Muscle layer of colon (tissue), 2 donors: ENCODE results near the gene SLC47A2.
A peak's percentile ranks its signal among the peaks of the same experiment; 100 is the strongest.

ENCODE experiments used
- H3K27ac ChIP-seq: one replicate; pipeline ENCODE4 v1.7.0; 2013; ENCODE audit warnings: low read depth, mild to moderate bottlenecking, low read length, moderate library complexity
- H3K27me3 ChIP-seq, 2 donors: one replicate each; pipeline ENCODE4 v1.7.0; 2013; ENCODE audit warnings: low read length in 2 of 2, mild to moderate bottlenecking in 2 of 2; ENCODE audit not compliant: insufficient read depth in 2 of 2, control insufficient read depth in 1 of 2
- H3K36me3 ChIP-seq: one replicate; pipeline ENCODE4 v1.7.0; 2013; ENCODE audit warnings: mild to moderate bottlenecking, low read length; ENCODE audit not compliant: insufficient read depth
- H3K4me1 ChIP-seq: one replicate; pipeline ENCODE4 v1.7.0; 2013; ENCODE audit warnings: mild to moderate bottlenecking, low read length; ENCODE audit not compliant: insufficient read depth
- H3K4me3 ChIP-seq, 2 donors: one replicate each; pipeline ENCODE4 v1.7.0; 2013; ENCODE audit warnings: low read length in 2 of 2, low read depth in 1 of 2, mild to moderate bottlenecking in 1 of 2, moderate library complexity in 1 of 2
- H3K9ac ChIP-seq: one replicate; pipeline ENCODE4 v1.7.0; 2013; ENCODE audit warnings: low read length
- H3K9me3 ChIP-seq: one replicate; pipeline ENCODE4 v1.7.0; 2013; ENCODE audit warnings: mild to moderate bottlenecking, low read length
- donor health status: abdominal sarcoma.
- donor health status: Adenocarcinoma of cecum.

The SLC47A2 gene

DNA sequence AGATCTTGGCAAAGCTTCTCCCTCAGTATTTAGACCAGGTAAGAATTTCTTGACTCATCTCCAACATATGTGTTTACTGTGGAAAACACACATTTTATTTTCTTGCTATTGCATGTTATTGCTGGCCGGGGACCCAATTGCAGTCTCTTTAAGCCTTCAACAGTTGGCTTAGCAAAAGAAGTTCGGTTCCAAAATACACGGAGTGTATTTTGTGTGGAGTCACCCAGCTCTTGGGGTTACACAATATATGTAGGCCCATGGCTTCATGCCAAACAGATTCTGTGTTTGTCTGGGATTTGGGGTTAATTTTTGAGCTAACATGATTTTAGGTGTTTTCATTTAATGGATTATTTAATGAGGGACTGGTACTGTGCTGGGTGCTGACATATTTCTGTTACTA is 63.8 kb downstream of the SLC47A2 start:
- Histone ChIP-seq H3K27ac (no peak overlapping the region), H3K9ac (no peak overlapping the region), H3K27me3 (no peaks in the 10 kb centered on the region), H3K9me3 (no peaks in the 10 kb centered on the region), H3K4me3 (no peak overlapping the region), H3K4me1 (peaks cover 29% of the 10 kb centered on the region), H3K36me3 (peaks cover 32% of the 10 kb centered on the region)

DNA sequence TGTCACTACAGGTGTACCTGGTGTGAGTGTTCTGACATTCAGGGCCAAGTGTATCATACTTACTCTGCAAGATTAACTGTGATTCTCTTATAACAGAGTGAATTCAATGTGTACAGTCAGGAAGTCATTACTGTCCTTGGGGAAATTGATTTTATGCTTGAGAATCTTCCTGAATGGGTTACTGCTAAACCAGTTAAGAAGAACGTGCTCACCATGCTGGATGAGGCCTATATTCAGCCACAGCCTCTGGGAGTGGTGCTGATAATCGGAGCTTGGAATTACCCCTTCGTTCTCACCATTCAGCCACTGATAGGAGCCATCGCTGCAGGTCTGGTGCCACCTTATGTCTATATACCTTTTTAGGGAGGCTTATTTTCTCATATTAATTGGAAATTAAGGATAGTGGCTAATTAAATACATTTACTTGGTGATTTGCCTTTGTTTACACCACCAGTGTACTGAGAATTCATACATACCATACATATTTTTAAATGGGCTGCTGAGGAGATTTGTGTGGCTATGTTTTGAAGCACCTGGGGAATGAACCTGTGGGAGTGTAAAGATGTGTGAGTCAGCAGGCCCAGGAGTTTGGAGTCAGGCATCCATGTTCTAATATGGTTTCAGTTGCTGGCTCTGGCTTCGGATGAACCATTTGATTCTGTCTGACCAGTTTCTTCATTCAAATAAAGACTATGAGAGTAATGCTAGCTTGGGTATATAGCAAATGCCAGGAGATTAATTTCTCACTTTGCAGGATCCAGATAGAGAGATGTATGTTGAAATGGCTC is 64.7 kb downstream of the SLC47A2 start:
- peaks cover 24% of the 10 kb centered on the region for H3K36me3 ChIP-seq
- peaks cover 38% of the 10 kb centered on the region for H3K4me1 ChIP-seq
- no peaks in the 10 kb centered on the region for H3K9me3 ChIP-seq
- H3K27me3 ChIP-seq = no peaks in the 10 kb centered on the region
- no peak overlapping the region for H3K4me3 ChIP-seq
- H3K27ac ChIP-seq = no peak overlapping the region
- H3K9ac ChIP-seq = peak overlapping the region; percentile 8

DNA sequence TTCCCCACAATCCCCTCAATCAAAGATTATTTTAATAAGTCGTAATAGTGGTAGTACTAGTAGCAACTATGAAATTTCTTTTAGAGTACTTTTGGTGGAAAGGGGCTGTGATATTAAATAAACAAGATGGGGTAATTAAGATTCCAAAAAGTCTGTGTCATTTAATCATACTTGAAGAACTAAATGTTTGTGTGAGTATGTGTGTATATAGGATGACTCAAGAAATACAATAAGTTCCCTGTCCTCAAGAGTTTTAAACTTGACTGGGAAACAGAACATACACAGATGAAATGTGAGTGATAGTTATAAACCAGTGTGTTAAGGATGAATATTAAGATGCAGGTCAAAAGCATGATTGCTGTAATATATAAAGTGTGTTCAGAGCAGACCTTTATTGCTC is 65.6 kb downstream of the SLC47A2 start:
- no peaks in the 10 kb centered on the region for H3K9me3 ChIP-seq
- peaks cover 17% of the 10 kb centered on the region for H3K36me3 ChIP-seq
- H3K27me3 ChIP-seq = no peaks in the 10 kb centered on the region
- no peak overlapping the region for H3K9ac ChIP-seq
- peaks cover 41% of the 10 kb centered on the region for H3K4me1 ChIP-seq
- no peak overlapping the region for H3K4me3 ChIP-seq
- H3K27ac ChIP-seq = no peak overlapping the region

DNA sequence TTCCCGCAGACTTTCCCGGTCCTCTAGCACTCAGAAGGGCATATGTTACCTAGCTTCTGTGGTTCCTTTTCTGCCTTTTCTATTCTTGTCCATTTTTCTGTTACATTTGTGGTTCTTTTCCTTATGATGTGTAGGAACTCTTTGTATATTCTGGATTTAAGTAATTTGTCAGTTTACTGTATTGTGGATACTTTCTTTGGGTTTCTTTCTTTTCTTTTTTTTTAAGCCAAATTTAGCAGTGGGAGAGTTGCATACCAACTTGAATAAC is 67.2 kb downstream of the SLC47A2 start:
- Histone ChIP-seq H3K4me1 (peaks cover 49% of the 10 kb centered on the region), H3K27me3 (no peaks in the 10 kb centered on the region), H3K36me3 (peaks cover 7% of the 10 kb centered on the region), H3K4me3 (peak overlapping the region; percentile 90), H3K27ac (peak overlapping the region; percentile 91), H3K9me3 (no peaks in the 10 kb centered on the region), H3K9ac (peak overlapping the region; percentile 45)

DNA sequence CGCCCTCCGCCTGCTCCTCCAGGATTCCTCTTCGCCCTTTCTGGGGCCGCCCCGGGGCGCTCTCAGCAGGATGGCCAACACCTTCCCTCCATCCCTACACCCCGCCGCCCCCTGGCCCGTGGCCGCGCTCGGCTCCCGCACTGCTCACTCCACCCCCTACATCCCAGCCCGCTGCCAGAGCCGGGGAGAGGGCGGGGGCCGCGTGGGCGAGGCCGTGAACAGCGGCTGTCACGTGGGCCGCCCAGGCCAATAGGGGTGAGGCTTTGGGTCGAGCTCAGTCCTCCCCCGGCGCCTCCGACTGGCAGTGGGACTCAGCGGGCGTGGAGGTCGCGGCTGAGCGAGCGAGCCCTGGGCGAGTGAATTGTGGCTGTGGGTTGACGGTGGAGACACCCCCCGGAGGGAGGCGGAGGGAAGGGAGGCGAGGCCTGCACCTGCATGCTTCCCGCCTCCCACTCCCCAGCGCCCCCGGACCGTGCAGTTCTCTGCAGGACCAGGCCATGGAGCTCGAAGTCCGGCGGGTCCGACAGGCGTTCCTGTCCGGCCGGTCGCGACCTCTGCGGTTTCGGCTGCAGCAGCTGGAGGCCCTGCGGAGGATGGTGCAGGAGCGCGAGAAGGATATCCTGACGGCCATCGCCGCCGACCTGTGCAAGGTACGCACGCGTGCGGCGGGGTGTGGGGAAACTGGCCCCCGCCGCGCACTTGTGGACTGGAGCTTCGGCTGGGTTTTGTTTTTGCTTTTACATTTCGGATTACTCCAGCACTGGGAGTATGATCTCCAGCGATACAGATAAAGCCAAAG is 67.7 kb downstream of the SLC47A2 start, which contains the start of gene ALDH3A2:
Gene ALDH3A2, plus strand, starts transcription at position 277 of the 799 bp plus-strand sequence. Its CDS starts 221 bp downstream, at position 498.
- Histone ChIP-seq H3K27ac (peak within 1 kb of the TSS; percentile 91), H3K9ac (peak within 1 kb of the TSS; percentile 69), H3K9me3 (no peaks in the 10 kb centered on the region), H3K36me3 (peaks cover 7% of the 10 kb centered on the region), H3K4me3 (peak within 1 kb of the TSS; percentile 90), H3K27me3 (no peaks in the 10 kb centered on the region), H3K4me1 (peaks cover 49% of the 10 kb centered on the region)

DNA sequence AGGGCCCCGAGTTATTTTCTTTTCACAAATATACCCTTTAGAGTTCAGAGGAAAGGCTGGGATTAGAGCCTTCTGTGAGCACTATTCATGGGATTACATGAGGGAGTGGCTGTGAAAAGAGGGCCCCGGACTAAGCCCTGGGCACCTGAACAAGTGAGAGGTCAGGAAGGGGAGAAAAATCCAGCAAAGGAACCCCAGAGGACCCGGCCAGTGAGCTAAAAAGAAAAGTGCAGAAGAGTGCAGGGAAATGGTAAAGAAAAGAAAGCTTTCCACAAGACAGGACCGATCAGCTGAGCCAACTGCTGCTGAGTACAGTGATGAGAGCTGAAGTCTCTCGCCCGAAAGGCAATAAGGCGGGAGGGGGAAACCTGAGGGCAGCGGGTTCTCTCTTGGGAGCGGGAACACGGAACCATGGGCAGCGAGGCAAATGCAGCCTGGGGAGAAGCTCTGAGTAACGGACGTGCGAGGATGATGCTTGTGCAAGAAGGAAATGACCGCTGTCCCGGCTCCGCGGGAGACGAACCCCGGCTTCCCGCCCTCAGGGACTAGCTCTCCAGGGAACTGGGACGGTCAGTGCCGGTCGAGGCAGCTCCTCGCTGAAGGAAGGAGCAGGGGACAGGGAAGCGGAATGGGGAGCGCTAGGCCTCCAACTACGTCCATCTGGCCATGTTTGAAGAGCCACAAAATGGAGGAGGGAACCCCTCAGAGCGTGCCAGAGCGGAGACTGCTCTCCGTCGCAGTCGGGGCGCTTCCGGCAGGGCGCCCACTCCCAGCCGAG is 68.5 kb downstream of the SLC47A2 start:
- Histone ChIP-seq H3K27me3 (no peaks in the 10 kb centered on the region), H3K9me3 (no peaks in the 10 kb centered on the region), H3K4me3 (peak overlapping the region; percentile 90), H3K27ac (peak overlapping the region; percentile 91), H3K9ac (peak overlapping the region; percentile 69), H3K36me3 (peaks cover 5% of the 10 kb centered on the region), H3K4me1 (peaks cover 49% of the 10 kb centered on the region)

DNA sequence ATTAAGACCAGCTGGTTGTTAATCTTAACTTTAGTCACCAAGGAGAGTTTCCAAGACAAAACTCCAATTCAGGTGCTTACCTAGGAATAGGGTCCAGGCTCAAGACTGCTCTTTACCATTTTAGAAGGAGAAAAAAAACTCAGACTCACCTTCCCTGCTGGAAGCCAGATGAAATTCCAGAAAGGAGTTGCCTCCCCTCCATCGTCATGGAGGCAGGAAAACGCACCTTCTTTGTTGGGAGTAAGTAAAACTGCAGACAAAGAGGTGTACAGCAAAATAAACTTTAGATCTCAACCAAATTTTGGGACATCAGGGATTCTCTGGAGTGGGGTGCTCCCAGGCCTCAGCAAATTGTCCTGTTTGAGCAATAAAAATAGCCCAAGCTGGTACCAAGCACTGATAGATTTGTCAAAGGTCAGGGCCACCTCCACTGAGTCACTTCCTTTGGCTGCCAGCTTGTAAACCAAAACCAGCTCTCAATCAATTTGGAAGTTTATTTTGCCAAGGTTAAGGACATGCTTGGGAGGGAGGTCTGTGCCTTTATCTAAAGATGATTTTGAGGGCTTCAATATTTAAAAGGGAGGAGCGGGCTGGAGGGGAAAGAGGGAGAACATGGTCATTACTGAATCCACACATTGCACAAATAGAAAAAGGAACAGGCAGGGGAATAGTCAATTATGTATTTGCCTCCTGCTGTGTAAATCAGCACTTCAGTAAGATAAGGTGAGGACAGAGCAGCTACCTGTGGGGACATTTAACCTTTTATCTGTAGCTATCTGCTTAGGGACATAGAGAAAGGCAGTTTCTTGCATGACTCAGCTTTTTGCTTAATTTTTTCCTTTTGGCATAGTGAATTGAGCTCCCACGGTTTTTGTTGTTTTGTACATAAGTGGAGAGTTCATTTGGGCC is 69.3 kb downstream of the SLC47A2 start:
- peaks cover 43% of the 10 kb centered on the region for H3K4me1 ChIP-seq

DNA sequence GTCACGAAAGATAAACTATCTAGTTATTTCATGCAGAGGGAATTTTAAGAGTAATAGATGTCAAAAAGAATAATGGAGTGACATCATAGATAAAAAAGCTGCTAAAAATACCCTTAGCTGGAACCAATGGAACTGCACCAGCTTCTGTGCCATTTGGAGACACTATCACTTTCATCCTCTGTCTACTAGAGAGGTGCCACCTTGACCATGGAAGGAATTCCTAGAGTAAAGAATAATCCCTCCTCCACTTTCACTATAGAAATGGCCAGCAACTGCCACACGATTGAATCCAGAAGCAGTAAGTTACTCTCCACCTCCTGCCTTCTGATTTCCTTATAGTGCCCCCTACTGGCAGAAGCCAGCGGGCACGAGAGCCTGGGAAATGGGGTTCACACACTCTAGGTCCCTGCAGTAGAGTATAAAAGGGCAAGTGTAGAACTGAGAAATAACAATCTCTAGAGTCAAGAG is 70.6 kb downstream of the SLC47A2 start:
- H3K36me3 ChIP-seq = no peaks in the 10 kb centered on the region
- peak overlapping the region; percentile 15 for H3K27ac ChIP-seq
- H3K9me3 ChIP-seq = no peaks in the 10 kb centered on the region
- H3K4me1 ChIP-seq = peaks cover 31% of the 10 kb centered on the region
- no peak overlapping the region for H3K9ac ChIP-seq
- no peak overlapping the region for H3K4me3 ChIP-seq
- H3K27me3 ChIP-seq = no peaks in the 10 kb centered on the region

More for the DNA sequence above, 69.3 kb downstream of the SLC47A2 start:
- Histone ChIP-seq H3K27ac (peak overlapping the region; percentile 91), H3K9ac (peak overlapping the region; percentile 69), H3K36me3 (no peaks in the 10 kb centered on the region), H3K9me3 (no peaks in the 10 kb centered on the region), H3K4me3 (peak overlapping the region; percentile 90), H3K27me3 (no peaks in the 10 kb centered on the region)

DNA sequence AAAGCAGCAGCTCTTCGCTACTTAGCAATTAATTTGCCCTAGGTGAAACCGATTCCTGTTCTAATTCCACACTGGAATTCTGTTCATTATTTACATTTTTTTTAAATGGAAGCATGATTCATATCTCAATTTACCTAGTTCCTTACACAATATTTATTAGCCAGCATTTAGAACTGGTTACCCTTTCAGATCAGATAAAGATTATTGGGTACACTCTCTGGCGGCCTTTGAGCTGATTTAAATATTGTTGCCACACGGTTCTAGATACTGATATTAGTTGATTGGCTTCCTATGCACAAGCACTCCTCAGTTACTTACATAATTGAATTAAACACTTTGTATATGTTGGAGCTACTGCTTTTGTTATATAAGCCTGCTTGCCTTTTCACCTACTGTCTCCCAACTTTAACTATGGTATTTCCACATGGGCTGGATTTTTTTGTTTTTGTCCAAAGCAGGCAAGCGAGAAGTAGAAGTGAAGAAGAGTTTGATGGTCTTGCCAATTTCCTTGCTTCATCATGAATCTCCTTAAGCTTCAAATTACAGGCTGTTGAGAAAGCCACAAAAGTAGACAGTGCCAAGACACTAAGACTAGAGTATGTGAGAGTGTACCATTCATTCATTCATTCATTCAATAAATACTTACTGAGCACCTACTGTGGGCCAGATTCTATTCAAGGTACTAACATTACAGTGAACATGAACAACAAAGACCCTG is 71.7 kb downstream of the SLC47A2 start:
- Histone ChIP-seq H3K4me1 (peaks cover 22% of the 10 kb centered on the region), H3K27me3 (no peaks in the 10 kb centered on the region), H3K9ac (no peak overlapping the region), H3K4me3 (no peak overlapping the region), H3K9me3 (no peaks in the 10 kb centered on the region), H3K36me3 (no peaks in the 10 kb centered on the region), H3K27ac (no peak overlapping the region)

DNA sequence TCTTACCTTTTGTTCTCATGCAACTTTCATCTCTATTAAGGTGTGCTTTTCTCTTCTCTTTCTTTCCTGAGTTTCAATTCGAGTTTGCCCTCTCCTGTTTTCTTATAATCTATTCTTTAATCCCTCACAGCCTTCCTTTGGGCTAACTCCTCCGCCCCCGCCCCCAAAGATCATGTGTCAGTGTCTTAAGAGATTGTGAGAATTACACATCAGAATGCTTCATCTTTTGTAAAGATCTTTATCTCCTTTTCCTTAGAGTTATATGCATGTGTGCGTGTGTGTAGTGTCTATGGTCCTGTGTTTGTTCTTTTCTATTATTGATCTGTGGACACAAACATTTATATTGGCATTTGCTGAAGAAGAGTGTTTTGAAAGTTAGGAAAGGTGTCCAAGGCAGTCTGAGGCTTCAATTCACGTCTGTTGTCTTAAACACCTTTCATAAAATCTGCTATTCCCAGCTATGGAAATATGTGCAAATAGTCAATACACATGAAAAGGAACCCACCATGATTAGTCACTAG is 74.0 kb downstream of the SLC47A2 start:
- H3K36me3 ChIP-seq = no peaks in the 10 kb centered on the region
- H3K9ac ChIP-seq = no peak overlapping the region
- no peak overlapping the region for H3K4me3 ChIP-seq
- no peaks in the 10 kb centered on the region for H3K9me3 ChIP-seq
- H3K27ac ChIP-seq = no peak overlapping the region
- no peaks in the 10 kb centered on the region for H3K27me3 ChIP-seq
- peaks cover 19% of the 10 kb centered on the region for H3K4me1 ChIP-seq
